Thoracic aorta (tissue), 2 donors: ENCODE measurements around the gene MCAT. TPM values are rescaled to one million over a fixed set of nuclear protein-coding genes. Genes with fewer than 3 reads are reported as not detected.
"Not testable (repeated sequence)": the region's sequence is repeated elsewhere in the genome, so short reads cannot be mapped to it uniquely, and the experiment has no call there.

Experiments
- ATAC-seq: fragments of 150-250 bp; one replicate; pipeline ENCODE4 v1.8.0; 2017; ENCODE audit warnings: low read depth; ENCODE audit not compliant: insufficient number of reproducible peaks, low FRiP score
- DNase-seq: peaks from one replicate; pipeline ENCODE4 v3.0.0-alpha.2; 2020; ENCODE audit warnings: low spot score
- H3K27ac ChIP-seq, 2 donors: fragments of 200-600 bp; sonication (generic); 1 replicate in 1 of 2; 2 replicates in 1 of 2; pipeline ENCODE4 v1.5.1; 2016; ENCODE audit warnings: mild to moderate bottlenecking in 2 of 2, moderate library complexity in 2 of 2
- H3K27me3 ChIP-seq: fragments of 200-600 bp; sonication (generic); replicated peaks from 2 replicates; pipeline ENCODE4 v1.6.0; 2016; ENCODE audit warnings: mild to moderate bottlenecking; ENCODE audit not compliant: insufficient read depth
- H3K36me3 ChIP-seq: fragments of 200-600 bp; sonication (generic); one replicate; pipeline ENCODE4 v1.5.1; 2016
- H3K4me1 ChIP-seq, 2 donors: fragments of 200-600 bp; sonication (generic); 1 replicate in 1 of 2; 2 replicates in 1 of 2; pipeline versions ENCODE4 v1.5.1 to v1.6.0; 2016; ENCODE audit warnings: low read depth in 2 of 2, mild to moderate bottlenecking in 1 of 2; ENCODE audit not compliant: control insufficient read depth in 1 of 2
- H3K4me3 ChIP-seq: fragments of 200-600 bp; sonication (generic); 2 replicates; pipeline ENCODE4 v1.5.1; 2016; ENCODE audit warnings: mild to moderate bottlenecking
- H3K9me3 ChIP-seq: fragments of 200-600 bp; sonication (generic); 2 replicates; pipeline ENCODE4 v1.5.1; 2016
- CTCF ChIP-seq: fragments of 200-600 bp; sonication (generic); IDR thresholded peaks from one replicate; pipeline ENCODE4 v1.5.1; 2019; ENCODE audit warnings: antibody characterized with exemption
- total RNA-seq, 2 donors: library from RNA; depleted of rRNA; stranded (reverse); fragments of >200 nt; gene quantifications; one replicate each; pipeline versions ENCODE4 v1.1.0 to v1.2.3, GENCODE V29; 2016

The MCAT gene
- total RNA-seq, 2 donors from 2014 or later = 9.5 to 16.1 TPM

GRCh38 chr22:43151251-43152002 lies 8.2 kb upstream of the MCAT start, which contains the start of gene TSPO:
Gene TSPO, plus strand, starts transcription at chr22:43151559. Its CDS starts 7,680 bp downstream, at chr22:43159239.
- Histone ChIP-seq H3K27ac (peak within 1 kb of the TSS; percentile 55 to 86), H3K4me1 (peaks cover 14 to 22% of the 10 kb centered on the region in 2 donors), H3K9me3 (no peaks in the 10 kb centered on the region), H3K36me3 (no peaks in the 10 kb centered on the region), H3K4me3 (peak within 1 kb of the TSS; percentile 93), H3K27me3 (no peaks in the 10 kb centered on the region)
- DNase-seq (peak; percentile 43), ATAC-seq (peak; percentile 67)
- no peak for TF ChIP-seq CTCF

DNA sequence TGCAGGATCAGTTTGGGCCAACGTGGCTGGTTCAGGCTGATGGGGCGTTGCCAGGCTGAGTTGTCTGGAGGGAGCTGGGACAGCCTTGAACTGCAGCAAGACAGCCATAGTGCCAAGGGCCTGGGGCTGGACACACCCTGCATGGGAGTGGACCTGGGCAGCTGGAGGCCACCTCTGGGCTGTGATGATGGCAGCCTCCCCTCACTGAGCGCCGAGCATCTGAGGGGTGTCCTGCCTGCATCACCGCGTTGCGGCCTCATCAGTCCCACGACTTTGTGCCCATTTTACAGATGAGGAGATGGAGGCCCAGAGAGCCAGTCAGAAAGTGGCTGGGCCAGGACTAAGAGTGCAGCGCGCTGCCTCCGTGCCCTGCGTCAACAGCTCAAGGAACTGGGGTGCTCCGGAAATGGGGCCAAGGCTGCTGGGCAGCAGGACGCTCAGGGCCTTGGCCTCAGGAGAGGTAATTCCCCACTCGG lies 7.6 kb upstream of the MCAT start:
- TF ChIP-seq CTCF = no peak
- ATAC-seq (no peak), DNase-seq (no peak)
- H3K27me3 ChIP-seq = no peaks in the 10 kb centered on the region
- H3K36me3 ChIP-seq = no peaks in the 10 kb centered on the region
- peak overlapping the region; percentile 6 to 86 for H3K27ac ChIP-seq
- H3K4me3 ChIP-seq = peak overlapping the region; percentile 93
- no peaks in the 10 kb centered on the region for H3K9me3 ChIP-seq
- peaks cover 14 to 22% of the 10 kb centered on the region in 2 donors for H3K4me1 ChIP-seq

DNA sequence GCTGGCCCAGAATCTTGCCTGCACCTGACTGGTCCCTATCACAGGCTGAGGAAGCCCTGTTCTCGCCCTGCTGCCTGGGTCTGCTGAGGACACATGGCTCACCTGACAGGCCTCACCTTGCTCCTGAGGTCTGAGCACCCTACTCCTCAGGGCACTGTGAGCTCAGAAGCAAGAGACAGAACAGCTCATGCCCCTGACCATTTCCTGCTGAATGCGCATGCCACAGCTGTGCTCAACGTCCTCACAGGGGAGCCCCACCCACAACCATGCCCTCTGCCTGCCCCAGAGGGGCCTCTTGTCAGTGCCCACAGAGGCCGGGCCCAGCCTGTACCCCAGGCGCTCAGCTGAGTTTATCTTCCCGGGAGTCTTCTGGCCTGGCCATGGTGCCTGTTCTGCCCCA lies 5.4 kb upstream of the MCAT start:
- no peaks in the 10 kb centered on the region for H3K27me3 ChIP-seq
- no peak overlapping the region for H3K27ac ChIP-seq
- ATAC-seq (no peak), DNase-seq (no peak)
- no peaks in the 10 kb centered on the region for H3K36me3 ChIP-seq
- H3K9me3 ChIP-seq = no peaks in the 10 kb centered on the region
- TF ChIP-seq CTCF = no peak
- peaks cover 7 to 27% of the 10 kb centered on the region in 2 donors for H3K4me1 ChIP-seq
- no peak overlapping the region for H3K4me3 ChIP-seq

DNA sequence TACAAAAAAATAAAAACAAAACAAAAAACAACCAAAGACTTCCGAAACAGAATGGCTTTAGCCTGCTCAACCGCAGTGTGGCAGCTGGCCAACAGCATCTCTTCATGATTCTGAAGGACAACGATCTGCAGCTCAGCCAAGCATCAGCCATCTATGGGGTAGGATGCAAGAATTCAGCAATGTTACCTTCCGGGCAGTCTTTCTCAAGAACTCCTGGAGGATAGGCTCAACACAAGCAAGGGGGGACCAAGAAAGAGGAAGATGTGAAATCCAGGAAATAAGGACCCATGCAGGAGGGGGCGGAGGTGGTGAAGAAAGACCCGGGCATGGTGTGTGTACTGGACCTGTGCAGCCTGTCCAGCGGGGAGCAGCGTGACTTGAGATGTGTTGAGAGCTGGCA lies 4.6 kb upstream of the MCAT start:
- no peak for DNase-seq
- Histone ChIP-seq H3K27ac (no peak overlapping the region), H3K27me3 (no peaks in the 10 kb centered on the region), H3K9me3 (no peaks in the 10 kb centered on the region), H3K4me3 (no peak overlapping the region), H3K4me1 (peaks cover 5 to 26% of the 10 kb centered on the region in 2 donors), H3K36me3 (no peaks in the 10 kb centered on the region)
- ATAC-seq = no peak
- TF ChIP-seq CTCF = no peak

DNA sequence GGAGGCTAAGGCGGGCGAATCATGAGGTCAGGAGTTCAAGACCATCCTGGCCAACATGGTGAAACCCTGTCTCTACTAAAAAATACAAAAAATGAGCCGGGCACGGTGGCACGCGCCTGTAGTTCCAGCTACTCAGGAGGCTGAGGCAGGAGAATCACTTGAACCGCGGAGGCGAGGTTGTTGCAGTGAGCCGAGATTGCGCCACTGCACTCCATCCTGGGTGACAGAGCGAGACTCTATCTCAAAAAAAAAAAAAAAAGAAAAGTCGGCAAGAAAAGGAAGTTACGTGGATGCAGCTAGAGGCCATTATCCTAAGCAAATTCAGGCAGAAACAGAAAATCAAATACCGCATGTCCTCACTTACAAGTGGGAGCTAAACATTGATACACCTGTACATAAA lies 3.1 kb upstream of the MCAT start:
- not testable (repeated sequence) for ATAC-seq, H3K36me3 ChIP-seq, H3K9me3 ChIP-seq, DNase-seq, H3K27ac ChIP-seq, H3K4me3 ChIP-seq, H3K27me3 ChIP-seq
- peaks cover 8 to 30% of the 10 kb centered on the region in 2 donors for H3K4me1 ChIP-seq

DNA sequence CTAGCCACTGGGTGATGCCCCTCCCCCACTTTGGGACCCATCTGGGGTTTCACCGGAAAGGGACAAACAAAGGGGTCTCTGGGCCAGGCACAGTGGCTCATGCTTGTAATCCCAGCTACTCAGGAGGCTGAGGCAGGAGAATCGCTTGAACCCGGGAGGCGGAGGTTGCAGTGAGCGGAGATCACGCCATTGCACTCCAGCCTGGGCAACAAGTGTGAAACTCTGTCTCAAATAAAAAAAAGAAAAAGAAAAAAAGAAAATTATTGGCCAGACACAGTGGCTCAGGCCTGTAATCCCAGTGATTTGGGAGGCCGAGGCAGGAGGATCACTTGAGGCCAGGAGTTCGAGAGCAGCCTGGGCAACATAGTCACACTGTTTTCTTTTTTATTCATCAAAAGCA lies 2.2 kb upstream of the MCAT start:
- not testable (repeated sequence) for H3K4me3 ChIP-seq, H3K27me3 ChIP-seq, H3K27ac ChIP-seq, ATAC-seq, DNase-seq, H3K9me3 ChIP-seq, H3K36me3 ChIP-seq
- peaks cover 5 to 23% of the 10 kb centered on the region in 2 donors for H3K4me1 ChIP-seq
